Dermis blood vessel endothelial cell (primary cell): Measurements from ENCODE around the gene NFATC4. TPM values are rescaled to one million over a fixed set of nuclear protein-coding genes. Genes with fewer than 3 reads are reported as not detected.

Experiments used
- total RNA-seq: library from RNA; depleted of rRNA; stranded (reverse); fragments of >200 nt; gene quantifications from 2 replicates; pipeline ENCODE4 v1.2.3, GENCODE V29; 2014

Gene NFATC4
- total RNA-seq, 1 donor from 2014 or later: 11.1 TPM

Other genes with a start within 250 kb of the NFATC4 start
- 0.42 and 0.51 TPM in 2 replicates for gene FITM1, start 237.5 kb upstream of the NFATC4 start, total RNA-seq
- gene PSME1, start 232.0 kb upstream of the NFATC4 start, total RNA-seq: 167 TPM in 2 replicates
- gene EMC9, start 226.6 kb upstream of the NFATC4 start, total RNA-seq: 21.4 and 26.4 TPM in 2 replicates
- gene PSME2, start 221.6 kb upstream of the NFATC4 start, total RNA-seq: 108 and 110 TPM in 2 replicates
- gene RNF31, start 220.7 kb upstream of the NFATC4 start, total RNA-seq: 53.2 and 54.1 TPM in 2 replicates
- 37.8 and 55.5 TPM in 2 replicates for gene IRF9, start 206.9 kb upstream of the NFATC4 start, total RNA-seq
- 2.7 and 4.2 TPM in 2 replicates for gene REC8, start 196.1 kb upstream of the NFATC4 start, total RNA-seq
- 28.8 and 60.6 TPM in 2 replicates for gene IPO4, start 179.4 kb upstream of the NFATC4 start, total RNA-seq
- gene TM9SF1, start 172.7 kb upstream of the NFATC4 start, total RNA-seq: 63.5 and 82.5 TPM in 2 replicates
- gene TSSK4, start 162.5 kb upstream of the NFATC4 start, total RNA-seq: not detected in 2 replicates
- 36.8 and 39.3 TPM in 2 replicates for gene CHMP4A, start 154.7 kb upstream of the NFATC4 start, total RNA-seq
- 5.9 and 23.7 TPM in 2 replicates for gene MDP1, start 152.1 kb upstream of the NFATC4 start, total RNA-seq
- gene NEDD8, start 135.8 kb upstream of the NFATC4 start, total RNA-seq: 197 and 248 TPM in 2 replicates
- 108 and 121 TPM in 2 replicates for gene GMPR2, start 135.3 kb upstream of the NFATC4 start, total RNA-seq
- gene TINF2, start 125.6 kb upstream of the NFATC4 start, total RNA-seq: 68.4 and 71.7 TPM in 2 replicates
- 0.17 and 0.51 TPM in 2 replicates for gene TGM1, start 105.0 kb upstream of the NFATC4 start, total RNA-seq
- gene RABGGTA, start 96.6 kb upstream of the NFATC4 start, total RNA-seq: 27.9 and 28.6 TPM in 2 replicates
- 10.6 and 16.7 TPM in 2 replicates for gene DHRS1, start 68.4 kb upstream of the NFATC4 start, total RNA-seq
- 30.1 and 33.5 TPM in 2 replicates for gene NOP9, start 68.3 kb upstream of the NFATC4 start, total RNA-seq
- 4.6 and 7.5 TPM in 2 replicates for gene CIDEB, start 60.2 kb upstream of the NFATC4 start, total RNA-seq
- 5.9 and 9.7 TPM in 2 replicates for gene LTB4R2, start 58.0 kb upstream of the NFATC4 start, total RNA-seq
- gene LTB4R, start 56.7 kb upstream of the NFATC4 start, total RNA-seq: 3.5 and 3.6 TPM in 2 replicates
- gene ADCY4, start 33.1 kb upstream of the NFATC4 start, total RNA-seq: 68.4 and 138 TPM in 2 replicates
- gene RIPK3, start 28.2 kb upstream of the NFATC4 start, total RNA-seq: 4.7 and 5.8 TPM in 2 replicates
- gene NYNRIN, start 30.8 kb downstream of the NFATC4 start, total RNA-seq: 12.6 and 17.0 TPM in 2 replicates
- gene CBLN3, start 61.5 kb downstream of the NFATC4 start, total RNA-seq: 0.84 and 1.0 TPM in 2 replicates
- gene KHNYN, start 61.8 kb downstream of the NFATC4 start, total RNA-seq: 55.5 and 67.0 TPM in 2 replicates
- 9.3 and 79.1 TPM in 2 replicates for gene SDR39U1, start 74.6 kb downstream of the NFATC4 start, total RNA-seq
- not detected in 2 replicates for gene CMA1, start 140.1 kb downstream of the NFATC4 start, total RNA-seq
- not detected in 2 replicates for gene CTSG, start 208.1 kb downstream of the NFATC4 start, total RNA-seq
- not detected in 2 replicates for gene GZMH, start 241.5 kb downstream of the NFATC4 start, total RNA-seq